Putamen (tissue), 1 donor: ENCODE measurements around the gene PEX11G.

Experiments
- DNase-seq: peaks from one replicate; pipeline ENCODE4 v3.0.0-alpha.2; 2016; ENCODE audit warnings: low spot score

Gene PEX11G

DNA sequence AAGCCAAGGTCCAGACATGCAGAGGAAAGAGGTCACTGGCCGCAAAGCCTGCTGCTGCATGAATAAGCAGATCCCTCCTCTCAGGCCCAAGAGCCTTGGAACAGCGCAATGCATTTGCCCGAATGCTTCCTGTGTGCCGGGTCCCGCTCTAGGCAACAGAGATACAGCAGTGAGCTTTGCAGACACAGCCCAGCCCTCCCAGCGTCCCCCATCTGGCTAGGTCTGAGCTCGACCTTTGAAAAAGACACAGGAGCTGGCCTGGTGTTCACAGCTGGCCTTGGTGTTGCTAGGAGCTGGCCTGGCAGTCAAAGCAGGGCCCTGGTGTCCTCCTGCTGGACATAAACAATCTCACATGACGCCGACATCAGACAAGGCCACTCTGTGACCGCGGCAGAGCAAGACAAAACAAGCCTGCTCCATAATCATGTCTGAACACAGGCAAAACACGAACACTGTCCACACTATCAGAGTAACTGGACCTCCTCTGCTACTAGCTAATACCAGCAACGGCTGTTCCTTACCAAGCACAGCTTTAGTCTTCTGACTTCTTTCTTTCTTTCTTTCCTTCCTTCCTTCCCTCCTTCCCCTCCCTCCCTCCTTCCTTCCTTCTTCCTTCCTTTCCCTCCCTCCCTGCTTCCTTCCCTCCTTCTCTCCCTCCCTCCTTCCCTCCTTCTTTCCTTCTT is 5.7 kb upstream of the PEX11G start:
- peak; percentile 95 for DNase-seq

DNA sequence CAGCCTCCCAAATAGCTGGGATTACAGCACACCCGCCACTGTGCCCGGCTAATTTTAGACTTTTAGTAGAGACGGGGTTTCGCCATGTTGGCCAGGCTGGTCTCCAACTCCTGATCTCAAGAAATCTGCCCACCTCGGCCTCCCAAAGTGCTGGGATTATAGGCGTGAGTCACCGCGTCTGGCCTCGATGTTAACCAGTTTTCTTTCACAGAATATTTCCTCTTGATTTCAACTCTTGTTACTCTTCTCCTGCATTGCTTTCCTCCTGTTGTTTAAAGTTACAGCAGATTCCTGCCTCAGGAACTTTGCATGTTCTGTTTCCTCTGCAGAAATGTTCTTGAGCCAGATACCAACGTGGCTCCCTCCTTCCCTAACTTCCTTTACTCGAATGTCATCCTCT is 3.7 kb upstream of the PEX11G start:
- no peak for DNase-seq

DNA sequence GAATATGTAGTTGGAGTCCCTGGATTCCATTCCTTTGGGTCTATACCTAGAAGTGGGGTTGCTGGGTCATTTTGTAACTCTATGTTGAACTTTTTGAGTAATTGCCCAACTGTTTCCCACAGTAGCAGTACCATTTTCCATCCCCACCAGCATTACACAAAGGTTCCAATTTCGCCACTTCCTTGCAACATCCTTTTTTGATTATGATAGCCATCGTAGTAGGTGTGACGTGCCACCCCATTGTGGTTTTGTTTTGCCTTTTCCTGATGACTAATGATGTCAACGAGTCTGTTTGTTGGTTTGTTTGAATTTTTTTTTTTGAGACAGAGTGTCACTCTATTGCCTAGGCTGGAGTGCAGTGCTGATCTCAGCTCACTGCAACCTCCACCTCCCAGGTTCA is 3.3 kb upstream of the PEX11G start:
- DNase-seq = no peak

GRCh38 chr19:7489609-7490044 is 792 bp upstream of the PEX11G start:
- no peak for DNase-seq

- DNase-seq = no peak
Observed at GRCh38 chr19:7486923-7487322, 1.9 kb downstream of the PEX11G start.

DNA sequence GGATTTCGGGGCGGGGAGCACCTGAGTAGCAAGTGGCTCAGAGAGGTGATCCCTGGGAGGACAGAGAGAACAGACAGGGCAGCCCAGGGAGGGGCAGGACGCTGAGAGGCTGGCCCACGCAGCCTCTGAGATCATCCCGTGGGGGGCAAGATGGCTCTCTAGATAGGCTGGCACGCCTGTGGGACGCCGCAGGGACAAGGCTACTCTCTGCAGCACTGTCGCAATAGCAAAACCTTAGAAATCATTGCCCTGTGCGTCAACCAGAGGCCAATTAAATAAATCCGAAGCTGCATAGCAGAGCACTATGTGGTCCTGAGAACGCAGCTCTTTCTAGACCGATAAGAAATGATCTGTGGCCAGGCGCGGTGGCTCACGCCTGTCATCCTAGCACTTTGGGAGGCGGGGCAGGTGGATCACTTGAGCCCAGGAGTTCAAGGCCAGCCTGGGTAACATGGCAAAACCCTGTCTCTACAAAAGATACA is 5.1 kb downstream of the PEX11G start:
- no peak for DNase-seq

DNA sequence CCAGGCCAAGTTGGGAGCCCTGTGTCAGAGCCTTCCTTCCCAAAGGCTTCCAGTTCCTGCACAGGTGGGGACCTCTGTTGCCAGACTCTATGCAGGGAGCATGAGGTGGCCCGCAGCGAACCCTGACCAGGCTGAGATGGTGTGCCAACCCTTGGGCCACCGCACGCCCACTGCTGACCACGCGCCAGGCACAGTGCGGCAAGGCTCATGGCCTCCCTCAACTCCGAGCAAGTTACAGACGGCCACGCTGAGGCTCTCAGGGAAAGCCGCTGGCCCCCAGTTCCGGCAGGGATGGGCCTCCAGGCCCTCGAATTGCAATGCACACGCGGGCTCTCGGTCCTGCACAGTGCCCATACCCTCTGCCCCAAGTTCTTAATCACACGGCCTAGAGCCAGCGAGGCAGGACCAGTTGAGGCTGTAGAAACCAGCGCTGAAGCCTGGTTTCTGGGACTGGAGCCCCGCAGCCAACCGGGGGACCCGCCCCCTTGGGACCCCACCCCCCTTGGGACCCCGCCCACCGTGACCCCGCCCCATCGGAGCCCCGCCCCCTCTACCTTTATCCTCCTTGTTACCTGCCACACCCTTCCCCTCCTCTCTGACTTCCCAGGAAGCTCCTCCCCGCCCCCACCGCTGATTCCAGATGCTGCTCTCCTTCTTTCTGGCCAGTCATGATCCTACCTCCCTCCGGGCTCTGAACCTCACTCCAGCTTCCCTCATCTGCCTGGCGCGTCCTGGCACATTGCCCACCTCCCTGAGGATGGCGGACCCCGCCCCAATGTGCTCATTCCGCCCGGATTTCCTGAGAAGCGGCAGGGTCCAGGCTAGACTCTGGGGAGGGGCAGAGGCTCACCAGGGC is 6.0 kb downstream of the PEX11G start:
- DNase-seq = no peak

- DNase-seq = no peak
Observed at GRCh38 chr19:7480970-7481255, 7.9 kb downstream of the PEX11G start.

GRCh38 chr19:7480222-7480969 is 8.4 kb downstream of the PEX11G start:
- no peak for DNase-seq

DNA sequence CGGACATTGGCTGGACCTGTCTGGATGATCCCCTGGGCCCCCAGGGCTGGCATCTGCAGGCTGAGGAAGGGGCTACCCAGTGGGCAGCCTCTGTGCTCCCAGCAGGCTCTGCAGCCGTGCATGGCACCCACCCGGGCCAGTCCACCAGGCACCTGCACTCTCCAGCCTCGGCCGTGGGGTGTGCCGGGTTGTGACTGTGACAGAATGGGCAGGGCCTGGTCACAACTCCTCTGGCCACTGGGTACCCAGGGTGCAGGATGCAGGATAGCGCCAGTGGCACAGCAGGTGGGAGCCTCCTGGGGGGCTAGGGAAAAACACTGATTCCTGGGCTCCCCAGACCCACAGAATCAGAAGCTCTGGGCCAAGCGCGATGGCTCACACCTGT is 10.0 kb downstream of the PEX11G start:
- no peak for DNase-seq

GRCh38 chr19:7478173-7478842 is 10.5 kb downstream of the PEX11G start:
- DNase-seq = no peak

DNA sequence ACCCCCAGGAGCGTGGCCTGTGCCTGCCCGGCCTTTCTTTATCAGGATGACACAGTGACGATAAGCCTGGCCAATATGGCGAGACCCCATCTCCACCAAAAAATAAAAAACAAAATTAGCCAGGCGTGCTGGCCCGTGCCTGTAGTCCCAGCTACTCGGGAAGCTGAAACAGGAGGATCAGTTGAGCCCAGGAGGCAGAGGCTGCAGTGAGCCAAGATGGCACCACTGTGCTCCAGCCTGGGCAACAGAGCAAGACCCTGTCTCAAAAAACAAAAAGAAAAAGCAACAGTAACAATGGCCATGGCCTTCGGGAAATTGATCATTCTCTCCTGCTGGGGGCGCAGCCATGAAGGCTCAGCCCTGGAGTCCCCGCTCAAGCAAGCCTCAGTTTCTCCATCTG is 11.1 kb downstream of the PEX11G start:
- DNase-seq = no peak

DNA sequence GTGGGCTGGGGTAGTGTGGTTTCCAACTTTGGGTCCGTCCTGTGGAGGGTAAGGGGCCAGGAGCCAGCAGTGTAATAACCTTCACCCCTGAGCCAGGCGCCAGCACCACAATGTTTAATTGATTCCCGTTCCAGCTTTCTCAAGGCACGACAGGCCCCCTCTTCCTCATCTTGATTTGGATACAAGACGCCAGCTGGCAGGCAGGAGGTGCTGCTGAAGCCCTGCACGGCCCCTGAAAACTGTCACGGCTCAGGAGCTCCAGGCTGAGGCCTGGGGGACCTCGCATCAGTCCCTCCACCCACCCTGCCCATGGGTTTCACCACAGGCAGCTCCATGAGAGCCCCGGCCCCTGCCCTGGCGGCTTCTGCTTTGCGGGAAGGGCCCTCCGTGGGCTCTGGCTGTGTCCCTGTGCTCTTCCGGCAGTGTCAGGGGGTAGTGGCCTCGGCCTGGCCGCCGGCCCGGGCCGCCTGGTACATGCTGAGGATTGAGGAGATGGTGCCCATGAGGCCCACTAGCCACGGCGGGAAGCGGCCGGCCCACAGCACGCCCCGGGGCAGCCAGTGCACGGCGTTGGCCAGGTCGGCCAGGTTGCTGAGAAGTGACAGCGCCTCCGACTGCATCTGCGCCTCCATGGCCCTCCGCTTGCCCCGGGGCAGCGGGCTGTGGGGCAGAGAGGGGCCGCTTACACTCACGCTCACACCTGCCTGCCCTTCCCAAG is 11.9 kb downstream of the PEX11G start:
- no peak for DNase-seq

GRCh38 chr19:7476241-7476640 is 12.6 kb downstream of the PEX11G start:
- DNase-seq = no peak

GRCh38 chr19:7475665-7476064 is 13.2 kb downstream of the PEX11G start:
- DNase-seq = no peak

DNA sequence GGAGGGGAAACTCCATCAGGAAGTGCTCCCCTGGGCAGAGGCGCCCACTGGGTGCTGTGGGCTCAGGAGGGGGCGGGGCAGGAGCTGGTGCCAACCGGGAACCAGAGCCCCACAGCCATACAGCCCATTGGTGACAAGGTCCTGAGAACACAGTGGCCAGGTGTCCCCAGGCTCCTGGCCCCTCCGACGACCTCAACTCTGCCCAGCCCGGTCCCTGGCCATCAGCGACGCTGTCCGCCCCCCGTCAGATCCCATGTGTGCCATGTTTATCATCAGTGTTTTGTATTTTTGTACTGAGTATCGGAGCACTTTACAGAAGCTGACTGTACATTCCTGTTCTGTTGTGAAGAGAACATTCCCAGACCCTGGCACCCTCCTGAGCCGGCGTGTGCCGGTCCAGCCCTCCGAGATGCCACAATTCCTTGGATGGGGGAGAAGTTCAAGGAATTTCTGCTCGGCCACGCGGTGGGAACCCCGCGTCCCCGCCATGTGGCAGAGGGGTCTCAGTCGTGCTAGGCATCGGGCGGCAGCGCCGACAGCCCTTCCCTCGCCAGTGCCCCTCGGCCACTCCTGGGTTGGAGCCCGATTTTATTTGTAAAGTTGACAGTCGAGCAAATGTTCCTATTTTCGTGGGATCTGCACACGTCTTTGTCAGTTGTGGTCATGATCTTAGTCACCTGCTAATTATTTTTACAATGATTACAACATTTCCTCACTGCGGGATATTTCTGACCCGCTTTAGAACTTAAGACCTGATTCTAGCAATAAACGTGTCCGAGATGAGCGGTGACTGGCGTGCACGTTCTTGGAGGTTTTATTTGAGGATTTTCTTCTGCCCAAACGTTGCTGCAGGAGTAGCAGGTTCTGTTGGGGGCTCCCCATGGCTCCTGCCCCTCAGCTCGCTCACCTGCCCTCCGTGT is 16.9 kb downstream of the PEX11G start:
- DNase-seq = no peak

DNA sequence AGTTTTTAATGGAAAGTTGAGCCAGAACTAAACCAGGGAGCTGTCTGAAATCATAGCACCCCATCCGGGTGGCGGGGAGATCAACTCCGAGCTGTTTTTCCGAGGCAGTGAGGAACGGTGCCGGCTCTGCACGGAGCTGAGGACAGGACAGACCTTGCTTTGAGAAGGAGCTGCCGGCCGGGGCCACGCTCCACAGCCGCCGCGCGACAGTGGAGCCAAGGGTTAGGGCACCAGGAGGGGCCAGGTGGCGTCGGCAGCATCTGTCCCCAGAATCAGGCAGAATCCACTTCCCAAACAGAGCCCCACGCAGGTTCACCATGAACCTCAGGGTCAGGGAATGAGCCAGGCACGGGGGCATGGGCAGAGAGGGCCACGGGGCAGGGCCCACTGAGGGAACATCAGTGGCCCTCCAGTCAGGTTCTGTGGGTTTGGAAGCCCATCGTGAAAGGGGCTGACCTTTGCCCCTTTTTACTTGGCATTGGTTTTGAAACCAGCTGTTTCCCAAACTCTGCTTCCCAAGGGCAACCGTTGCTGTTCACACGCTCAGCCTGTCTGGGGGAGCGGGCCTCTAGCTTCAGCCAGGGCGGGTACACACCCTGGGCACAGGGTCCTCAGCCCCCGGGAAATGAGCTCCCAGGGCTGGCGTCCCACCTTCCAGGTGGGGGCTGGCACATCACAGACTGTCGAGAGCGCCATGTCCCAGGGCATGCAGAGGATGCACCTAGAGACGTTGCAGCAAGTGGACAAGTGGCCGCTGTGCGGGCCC is 18.1 kb downstream of the PEX11G start:
- DNase-seq = no peak

GRCh38 chr19:7469669-7470285 is 19.1 kb downstream of the PEX11G start:
- no peak for DNase-seq

- no peak for DNase-seq
Observed at GRCh38 chr19:7468840-7469239, 20.0 kb downstream of the PEX11G start.
